Kidney epithelial cell (primary cell): ENCODE measurements around the gene ZFX. TPM values are rescaled to one million over a fixed set of nuclear protein-coding genes. Genes with fewer than 3 reads are reported as not detected.

Experiments used
- DNase-seq: peaks from one replicate; pipeline ENCODE4 v3.0.0-alpha.2; 2010; ENCODE audit warnings: low read depth
- H3K27me3 ChIP-seq: 2 replicates; pipeline ENCODE4 v1.6.0; 2011; ENCODE audit warnings: low read length; ENCODE audit not compliant: control insufficient read depth, insufficient read depth
- H3K36me3 ChIP-seq: 2 replicates; pipeline ENCODE4 v1.5.1; 2011; ENCODE audit warnings: low read length; ENCODE audit not compliant: control insufficient read depth, insufficient read depth
- H3K4me3 ChIP-seq: 2 replicates; pipeline ENCODE4 v1.5.1; 2011; ENCODE audit warnings: low read depth, mild to moderate bottlenecking, control low read depth, low read length
- CTCF ChIP-seq: IDR thresholded peaks from 2 replicates; pipeline ENCODE4 v1.5.1; 2011; ENCODE audit warnings: mild to moderate bottlenecking, moderate library complexity, low read length, control low read depth, inconsistent platforms; ENCODE audit not compliant: insufficient read depth, poor library complexity, severe bottlenecking
- total RNA-seq: library from RNA; depleted of rRNA; stranded (reverse); fragments of >200 nt; gene quantifications from 2 replicates; pipeline ENCODE4 v1.2.3, GENCODE V29; 2015

Gene ZFX
- total RNA-seq, 1 donor from 2014 or later = 19.7 TPM

- no peaks in the 10 kb centered on the region for H3K36me3 ChIP-seq
- no peak for TF ChIP-seq CTCF
- H3K4me3 ChIP-seq = no peak overlapping the region
- H3K27me3 ChIP-seq = no peaks in the 10 kb centered on the region
- DNase-seq = no peak
Observed at GRCh38 chrX:24225265-24225664, 75.7 kb downstream of the ZFX start.

GRCh38 chrX:24226176-24226575 lies 76.6 kb downstream of the ZFX start:
- Histone ChIP-seq H3K4me3 (no peak overlapping the region), H3K36me3 (no peaks in the 10 kb centered on the region), H3K27me3 (no peaks in the 10 kb centered on the region)
- no peak for DNase-seq
- no peak for TF ChIP-seq CTCF

GRCh38 chrX:24228596-24228995 lies 79.1 kb downstream of the ZFX start:
- Histone ChIP-seq H3K27me3 (no peaks in the 10 kb centered on the region), H3K4me3 (no peak overlapping the region), H3K36me3 (no peaks in the 10 kb centered on the region)
- no peak for DNase-seq
- TF ChIP-seq CTCF = no peak

- no peak for DNase-seq
Observed at GRCh38 chrX:24229400-24229879, 79.9 kb downstream of the ZFX start.

GRCh38 chrX:24229976-24230375 lies 80.4 kb downstream of the ZFX start:
- H3K36me3 ChIP-seq = no peaks in the 10 kb centered on the region
- no peak for TF ChIP-seq CTCF
- no peak for DNase-seq
- no peak overlapping the region for H3K4me3 ChIP-seq
- H3K27me3 ChIP-seq = no peaks in the 10 kb centered on the region

More at GRCh38 chrX:24229400-24229879, 79.9 kb downstream of the ZFX start:
- H3K27me3 ChIP-seq = no peaks in the 10 kb centered on the region
- no peak overlapping the region for H3K4me3 ChIP-seq
- no peak for TF ChIP-seq CTCF
- no peaks in the 10 kb centered on the region for H3K36me3 ChIP-seq

GRCh38 chrX:24231131-24231540 lies 81.6 kb downstream of the ZFX start:
- Histone ChIP-seq H3K36me3 (no peaks in the 10 kb centered on the region), H3K27me3 (no peaks in the 10 kb centered on the region), H3K4me3 (no peak overlapping the region)
- TF ChIP-seq CTCF = no peak
- DNase-seq = peak; percentile 67
